ENCODE data around the gene FKBP7. TPM values are rescaled to one million over a fixed set of nuclear protein-coding genes. Genes with fewer than 3 reads are reported as not detected.
A peak's percentile ranks its signal among the peaks of the same experiment; 100 is the strongest.

FKBP7 gene
- total and polyA plus RNA-seq, 2 of the 13 experiments (the other 11 are each of a cell fraction or from before 2014, with no cell fraction given): 12.4 to 14.8 TPM

- no peak; the same call in 1 of the 2 replicates for TF ChIP-seq THRA (CRISPR knock-in tag; IDR thresholded peaks at IDR 0.05; ENCODE audit: borderline replicate concordance)
- TF ChIP-seq SALL2 (CRISPR knock-in tag; IDR thresholded peaks at IDR 0.05): peak; percentile 95
- TF ChIP-seq, protein P1, sequence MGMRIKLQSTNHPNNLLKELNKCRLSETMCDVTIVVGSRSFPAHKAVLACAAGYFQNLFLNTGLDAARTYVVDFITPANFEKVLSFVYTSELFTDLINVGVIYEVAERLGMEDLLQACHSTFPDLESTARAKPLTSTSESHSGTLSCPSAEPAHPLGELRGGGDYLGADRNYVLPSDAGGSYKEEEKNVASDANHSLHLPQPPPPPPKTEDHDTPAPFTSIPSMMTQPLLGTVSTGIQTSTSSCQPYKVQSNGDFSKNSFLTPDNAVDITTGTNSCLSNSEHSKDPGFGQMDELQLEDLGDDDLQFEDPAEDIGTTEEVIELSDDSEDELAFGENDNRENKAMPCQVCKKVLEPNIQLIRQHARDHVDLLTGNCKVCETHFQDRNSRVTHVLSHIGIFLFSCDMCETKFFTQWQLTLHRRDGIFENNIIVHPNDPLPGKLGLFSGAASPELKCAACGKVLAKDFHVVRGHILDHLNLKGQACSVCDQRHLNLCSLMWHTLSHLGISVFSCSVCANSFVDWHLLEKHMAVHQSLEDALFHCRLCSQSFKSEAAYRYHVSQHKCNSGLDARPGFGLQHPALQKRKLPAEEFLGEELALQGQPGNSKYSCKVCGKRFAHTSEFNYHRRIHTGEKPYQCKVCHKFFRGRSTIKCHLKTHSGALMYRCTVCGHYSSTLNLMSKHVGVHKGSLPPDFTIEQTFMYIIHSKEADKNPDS (CRISPR knock-in tag; IDR thresholded peaks at IDR 0.05): peak; percentile 89; the same call in 1 of the 2 replicates
- TF ChIP-seq POGZ (CRISPR knock-in tag; IDR thresholded peaks at IDR 0.05): peak; percentile 89; the same call in 1 of the 2 replicates
- TF ChIP-seq, protein P2, sequence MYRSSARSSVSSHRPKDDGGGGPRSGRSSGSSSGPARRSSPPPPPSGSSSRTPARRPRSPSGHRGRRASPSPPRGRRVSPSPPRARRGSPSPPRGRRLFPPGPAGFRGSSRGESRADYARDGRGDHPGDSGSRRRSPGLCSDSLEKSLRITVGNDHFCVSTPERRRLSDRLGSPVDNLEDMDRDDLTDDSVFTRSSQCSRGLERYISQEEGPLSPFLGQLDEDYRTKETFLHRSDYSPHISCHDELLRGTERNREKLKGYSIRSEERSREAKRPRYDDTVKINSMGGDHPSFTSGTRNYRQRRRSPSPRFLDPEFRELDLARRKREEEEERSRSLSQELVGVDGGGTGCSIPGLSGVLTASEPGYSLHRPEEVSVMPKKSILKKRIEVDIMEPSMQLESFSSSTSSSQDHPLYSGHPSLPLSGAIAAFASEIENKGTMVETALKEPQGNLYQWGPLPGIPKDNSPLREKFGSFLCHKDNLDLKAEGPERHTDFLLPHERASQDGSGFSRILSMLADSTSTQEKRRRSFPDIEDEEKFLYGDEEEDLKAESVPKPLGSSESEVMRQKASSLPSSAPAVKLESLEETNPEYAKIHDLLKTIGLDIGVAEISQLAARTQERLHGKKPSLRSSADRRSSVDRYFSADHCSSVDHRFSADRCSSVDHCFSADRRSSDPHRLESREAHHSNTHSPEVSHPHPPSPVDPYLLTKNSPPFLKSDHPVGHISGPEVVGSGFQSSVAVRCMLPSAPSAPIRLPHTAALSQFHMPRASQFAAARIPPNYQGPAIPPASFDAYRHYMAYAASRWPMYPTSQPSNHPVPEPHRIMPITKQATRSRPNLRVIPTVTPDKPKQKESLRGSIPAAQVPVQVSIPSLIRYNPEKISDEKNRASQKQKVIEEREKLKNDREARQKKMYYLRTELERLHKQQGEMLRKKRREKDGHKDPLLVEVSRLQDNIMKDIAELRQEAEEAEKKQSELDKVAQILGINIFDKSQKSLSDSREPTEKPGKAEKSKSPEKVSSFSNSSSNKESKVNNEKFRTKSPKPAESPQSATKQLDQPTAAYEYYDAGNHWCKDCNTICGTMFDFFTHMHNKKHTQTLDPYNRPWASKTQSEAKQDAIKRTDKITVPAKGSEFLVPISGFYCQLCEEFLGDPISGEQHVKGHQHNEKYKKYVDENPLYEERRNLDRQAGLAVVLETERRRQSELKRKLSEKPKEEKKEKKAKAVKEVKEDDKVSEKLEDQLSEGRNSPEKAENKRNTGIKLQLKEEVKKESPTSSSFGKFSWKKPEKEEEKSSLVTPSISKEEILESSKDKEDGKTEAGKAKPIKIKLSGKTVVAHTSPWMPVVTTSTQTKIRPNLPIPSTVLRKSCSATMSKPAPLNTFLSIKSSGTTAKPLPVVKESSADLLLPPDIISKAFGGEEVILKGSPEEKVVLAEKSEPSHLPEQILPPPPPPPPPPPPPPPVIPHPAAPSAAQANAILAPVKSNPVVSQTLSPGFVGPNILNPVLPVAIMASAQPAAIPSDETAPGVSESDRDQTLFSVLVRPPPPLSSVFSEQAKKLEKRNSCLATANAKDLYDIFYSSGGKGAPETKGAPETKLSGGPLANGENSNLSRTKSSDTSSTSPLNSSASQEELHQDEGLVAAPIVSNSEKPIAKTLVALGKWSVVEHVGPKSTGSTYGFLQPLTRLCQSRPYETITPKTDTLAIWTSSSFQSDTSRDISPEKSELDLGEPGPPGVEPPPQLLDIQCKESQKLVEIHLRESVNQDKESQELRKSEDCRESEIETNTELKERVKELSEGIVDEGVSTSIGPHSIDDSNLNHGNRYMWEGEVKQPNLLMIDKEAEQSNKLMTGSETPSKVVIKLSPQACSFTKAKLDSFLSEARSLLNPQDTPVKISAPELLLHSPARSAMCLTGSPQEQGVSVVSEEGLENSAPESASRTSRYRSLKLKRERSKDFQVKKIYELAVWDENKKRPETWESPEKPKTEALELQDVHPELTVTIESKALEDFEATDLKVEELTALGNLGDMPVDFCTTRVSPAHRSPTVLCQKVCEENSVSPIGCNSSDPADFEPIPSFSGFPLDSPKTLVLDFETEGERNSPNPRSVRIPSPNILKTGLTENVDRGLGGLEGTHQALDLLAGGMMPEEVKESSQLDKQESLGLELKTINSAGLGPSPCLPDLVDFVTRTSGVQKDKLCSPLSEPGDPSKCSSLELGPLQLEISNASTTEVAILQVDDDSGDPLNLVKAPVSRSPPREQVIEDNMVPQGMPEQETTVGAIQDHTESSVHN (CRISPR knock-in tag; IDR thresholded peaks at IDR 0.05): peak; percentile 90; the same call in 1 of the 2 replicates
- peak; percentile 71; the same call in 1 of the 2 replicates for TF ChIP-seq GZF1 (CRISPR knock-in tag; IDR thresholded peaks at IDR 0.05)
- TF ChIP-seq, protein P3, sequence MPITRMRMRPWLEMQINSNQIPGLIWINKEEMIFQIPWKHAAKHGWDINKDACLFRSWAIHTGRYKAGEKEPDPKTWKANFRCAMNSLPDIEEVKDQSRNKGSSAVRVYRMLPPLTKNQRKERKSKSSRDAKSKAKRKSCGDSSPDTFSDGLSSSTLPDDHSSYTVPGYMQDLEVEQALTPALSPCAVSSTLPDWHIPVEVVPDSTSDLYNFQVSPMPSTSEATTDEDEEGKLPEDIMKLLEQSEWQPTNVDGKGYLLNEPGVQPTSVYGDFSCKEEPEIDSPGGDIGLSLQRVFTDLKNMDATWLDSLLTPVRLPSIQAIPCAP (CRISPR knock-in tag; IDR thresholded peaks at IDR 0.05; ENCODE audit: low read depth): no peak; the same call in 1 of the 2 replicates
- peak; percentile 19; the same call in 1 of the 2 replicates for TF ChIP-seq NFAT5 (CRISPR knock-in tag; IDR thresholded peaks at IDR 0.05)
- peak; percentile 83; the same call in 1 of the 2 replicates for TF ChIP-seq ZNF678 (CRISPR knock-in tag; IDR thresholded peaks at IDR 0.05)
These were observed 27.4 kb downstream of the FKBP7 start, which contains the start of the genes PJVK and PRKRA (continued) for GRCh38 chr2:178450774-178451525.
